Neural cell (in vitro differentiated cells): ENCODE data around the gene GABBR2. TPM values are rescaled to one million over a fixed set of nuclear protein-coding genes. Genes with fewer than 3 reads are reported as not detected.

ENCODE experiments used
- H2AFZ ChIP-seq: fragments of 200-600, 300-800 bp; sonication (generic), shearing (Covaris generic); 2 replicates; pipeline ENCODE4 v1.6.0; 2014; ENCODE audit warnings: low read depth, mild to moderate bottlenecking, antibody characterized with exemption, low read length, moderate library complexity
- H3F3A ChIP-seq: fragments of 200-600 bp; shearing (Covaris generic); 2 replicates; pipeline ENCODE4 v1.6.1; 2016; ENCODE audit warnings: mild to moderate bottlenecking, moderate library complexity, mixed read lengths, antibody characterized with exemption, low read length; ENCODE audit not compliant: insufficient read depth, poor library complexity, severe bottlenecking
- H3K27ac ChIP-seq: fragments of 200-600, 300-800 bp; sonication (generic), shearing (Covaris generic); 2 replicates; pipeline ENCODE4 v1.5.1; 2014; ENCODE audit warnings: mild to moderate bottlenecking, low read length, moderate library complexity
- H3K27me3 ChIP-seq: fragments of 300-800, 200-600 bp; sonication (generic), shearing (Covaris generic); 2 replicates; pipeline ENCODE4 v1.6.0; 2014; ENCODE audit warnings: mild to moderate bottlenecking, low read depth, low read length, moderate library complexity; ENCODE audit not compliant: insufficient read depth
- H3K36me3 ChIP-seq: fragments of 300-800, 200-600 bp; sonication (generic), shearing (Covaris generic); 2 replicates; pipeline ENCODE4 v1.5.1; 2014; ENCODE audit warnings: mild to moderate bottlenecking, antibody characterized with exemption, low read length, moderate library complexity; ENCODE audit not compliant: insufficient read depth
- H3K4me2 ChIP-seq: fragments of 300-800, 200-600 bp; sonication (generic), shearing (Covaris generic); 2 replicates; pipeline ENCODE4 v1.6.0; 2014; ENCODE audit warnings: mild to moderate bottlenecking, low read length
- H3K4me3 ChIP-seq: fragments of 300-800, 200-600 bp; sonication (generic), shearing (Covaris generic); 2 replicates; pipeline ENCODE4 v1.5.1; 2014; ENCODE audit warnings: mild to moderate bottlenecking, low read length, moderate library complexity
- H3K79me2 ChIP-seq: fragments of 200-600 bp; shearing (Covaris generic); replicated peaks from 2 replicates; pipeline ENCODE4 v1.6.0; 2014; ENCODE audit warnings: mild to moderate bottlenecking, low read length, moderate library complexity; ENCODE audit not compliant: insufficient read depth
- H3K9ac ChIP-seq: fragments of 300-800, 200-600 bp; sonication (generic), shearing (Covaris generic); 2 replicates; pipeline ENCODE4 v1.6.1; 2016; ENCODE audit warnings: mild to moderate bottlenecking, low read length, mixed read lengths
- H3K9me2 ChIP-seq: fragments of 200-600 bp; shearing (Covaris generic); 2 replicates; pipeline ENCODE4 v1.6.1; 2016; ENCODE audit warnings: mild to moderate bottlenecking, low read length, mixed read lengths; ENCODE audit not compliant: insufficient read depth
- H3K9me3 ChIP-seq: fragments of 200-600, 300-800 bp; sonication (generic), shearing (Covaris generic); 2 replicates; pipeline ENCODE4 v1.6.1; 2016; ENCODE audit warnings: mild to moderate bottlenecking, mixed run types, low read length, moderate library complexity, mixed read lengths
- H4K20me1 ChIP-seq: fragments of 200-600 bp; shearing (Covaris generic); 2 replicates; pipeline ENCODE4 v1.6.1; 2016; ENCODE audit warnings: mild to moderate bottlenecking, mixed run types; ENCODE audit not compliant: insufficient read depth
- CTCF ChIP-seq: fragments of 450-650 bp; IDR thresholded peaks from 2 replicates; pipeline ENCODE4 v1.5.1; 2014; ENCODE audit warnings: antibody characterized with exemption, mild to moderate bottlenecking, moderate library complexity; ENCODE audit not compliant: poor library complexity, severe bottlenecking
- EP300 ChIP-seq: fragments of 450-650 bp; conservative IDR thresholded peaks from 2 replicates; pipeline ENCODE4 v1.6.1; 2014; ENCODE audit warnings: antibody characterized with exemption, mild to moderate bottlenecking, moderate library complexity; ENCODE audit not compliant: poor library complexity, severe bottlenecking
- EZH2 ChIP-seq: fragments of 200-600, 300-800 bp; shearing (Covaris generic), sonication (generic); IDR thresholded peaks from 2 replicates; pipeline ENCODE4 v1.6.1; 2014; ENCODE audit warnings: antibody characterized with exemption, low read length, borderline replicate concordance, mild to moderate bottlenecking; ENCODE audit not compliant: insufficient read depth, poor library complexity, severe bottlenecking
- MXI1 ChIP-seq: fragments of 450-650 bp; conservative IDR thresholded peaks from 2 replicates; pipeline ENCODE4 v1.6.1; 2014; ENCODE audit warnings: antibody characterized with exemption, mild to moderate bottlenecking; ENCODE audit not compliant: poor library complexity, severe bottlenecking
- POLR2AphosphoS5 ChIP-seq: IDR thresholded peaks from 2 replicates; pipeline ENCODE4 v1.6.1; 2012
- RAD21 ChIP-seq: fragments of 450-650 bp; conservative IDR thresholded peaks from 2 replicates; pipeline ENCODE4 v1.6.1; 2014; ENCODE audit warnings: antibody characterized with exemption, mild to moderate bottlenecking, moderate library complexity
- REST ChIP-seq: IDR thresholded peaks from 2 replicates; pipeline ENCODE4 v1.6.1; 2012; ENCODE audit warnings: borderline replicate concordance
- SMC3 ChIP-seq: fragments of 450-650 bp; conservative IDR thresholded peaks from 2 replicates; pipeline ENCODE4 v1.6.1; 2014; ENCODE audit warnings: antibody characterized with exemption, mild to moderate bottlenecking, moderate library complexity; ENCODE audit not compliant: poor library complexity
- TAF1 ChIP-seq: IDR thresholded peaks from 2 replicates; pipeline ENCODE4 v1.6.1; 2012; ENCODE audit warnings: low read depth
- polyA plus RNA-seq: library from polyadenylated mRNA; depleted of rRNA; stranded (reverse); fragments of >200 nt; gene quantifications from 2 replicates; pipeline ENCODE4 v1.2.3, GENCODE V29; 2014

The GABBR2 gene
- polyA plus RNA-seq, 1 donor from 2014 or later, result 7.1 TPM

- H3K9ac ChIP-seq, result no peak overlapping the region
- no peaks in the 10 kb centered on the region for H3K36me3 ChIP-seq
- no peak overlapping the region for H3K27ac ChIP-seq
- H3K79me2 ChIP-seq, result no peaks in the 10 kb centered on the region
- no peaks in the 10 kb centered on the region for H3K9me2 ChIP-seq
- no peak overlapping the region for H3K4me3 ChIP-seq
- H3K9me3 ChIP-seq, result no peaks in the 10 kb centered on the region
- H3F3A ChIP-seq, result no peaks in the 10 kb centered on the region
- H3K27me3 ChIP-seq, result no peaks in the 10 kb centered on the region
- no peak overlapping the region for H3K4me2 ChIP-seq
- TF ChIP-seq EP300, result no peak
- no peak for TF ChIP-seq POLR2AphosphoS5
- no peak for TF ChIP-seq SMC3
- TF ChIP-seq TAF1, result no peak
- no peak for TF ChIP-seq RAD21
- TF ChIP-seq EZH2, result no peak
- TF ChIP-seq REST, result no peak
- no peak for TF ChIP-seq MXI1
- TF ChIP-seq CTCF, result no peak
- no peak overlapping the region for H2AFZ ChIP-seq
- no peaks in the 10 kb centered on the region for H4K20me1 ChIP-seq
Observed at GRCh38 chr9:98412101-98412842, 296.5 kb downstream of the GABBR2 start.

GRCh38 chr9:98410185-98410697 is 298.5 kb downstream of the GABBR2 start:
- Histone ChIP-seq H3K9ac (no peak overlapping the region), H3K9me2 (no peaks in the 10 kb centered on the region), H3K4me3 (no peak overlapping the region), H3K27me3 (no peaks in the 10 kb centered on the region), H3K9me3 (no peaks in the 10 kb centered on the region), H2AFZ (no peak overlapping the region), H3K79me2 (no peaks in the 10 kb centered on the region), H3K36me3 (no peaks in the 10 kb centered on the region), H3K4me2 (no peak overlapping the region), H3K27ac (no peak overlapping the region), H4K20me1 (no peaks in the 10 kb centered on the region), H3F3A (no peaks in the 10 kb centered on the region)
- TF ChIP-seq RAD21, result no peak
- TF ChIP-seq TAF1, result no peak
